M059J (cell line): ENCODE data around the gene ERCC6L2. TPM values are rescaled to one million over a fixed set of nuclear protein-coding genes. Genes with fewer than 3 reads are reported as not detected.

Experiments used
- DNase-seq: peaks from one replicate; pipeline ENCODE4 v3.0.0-alpha.2; 2012; ENCODE audit warnings: low read depth
- total RNA-seq: library from RNA; depleted of rRNA; stranded (reverse); fragments of >200 nt; shearing (Covaris generic); gene quantifications from 2 replicates; pipeline ENCODE4 v1.2.3, GENCODE V29; 2014; rRNA removed

The ERCC6L2 gene, protein sequence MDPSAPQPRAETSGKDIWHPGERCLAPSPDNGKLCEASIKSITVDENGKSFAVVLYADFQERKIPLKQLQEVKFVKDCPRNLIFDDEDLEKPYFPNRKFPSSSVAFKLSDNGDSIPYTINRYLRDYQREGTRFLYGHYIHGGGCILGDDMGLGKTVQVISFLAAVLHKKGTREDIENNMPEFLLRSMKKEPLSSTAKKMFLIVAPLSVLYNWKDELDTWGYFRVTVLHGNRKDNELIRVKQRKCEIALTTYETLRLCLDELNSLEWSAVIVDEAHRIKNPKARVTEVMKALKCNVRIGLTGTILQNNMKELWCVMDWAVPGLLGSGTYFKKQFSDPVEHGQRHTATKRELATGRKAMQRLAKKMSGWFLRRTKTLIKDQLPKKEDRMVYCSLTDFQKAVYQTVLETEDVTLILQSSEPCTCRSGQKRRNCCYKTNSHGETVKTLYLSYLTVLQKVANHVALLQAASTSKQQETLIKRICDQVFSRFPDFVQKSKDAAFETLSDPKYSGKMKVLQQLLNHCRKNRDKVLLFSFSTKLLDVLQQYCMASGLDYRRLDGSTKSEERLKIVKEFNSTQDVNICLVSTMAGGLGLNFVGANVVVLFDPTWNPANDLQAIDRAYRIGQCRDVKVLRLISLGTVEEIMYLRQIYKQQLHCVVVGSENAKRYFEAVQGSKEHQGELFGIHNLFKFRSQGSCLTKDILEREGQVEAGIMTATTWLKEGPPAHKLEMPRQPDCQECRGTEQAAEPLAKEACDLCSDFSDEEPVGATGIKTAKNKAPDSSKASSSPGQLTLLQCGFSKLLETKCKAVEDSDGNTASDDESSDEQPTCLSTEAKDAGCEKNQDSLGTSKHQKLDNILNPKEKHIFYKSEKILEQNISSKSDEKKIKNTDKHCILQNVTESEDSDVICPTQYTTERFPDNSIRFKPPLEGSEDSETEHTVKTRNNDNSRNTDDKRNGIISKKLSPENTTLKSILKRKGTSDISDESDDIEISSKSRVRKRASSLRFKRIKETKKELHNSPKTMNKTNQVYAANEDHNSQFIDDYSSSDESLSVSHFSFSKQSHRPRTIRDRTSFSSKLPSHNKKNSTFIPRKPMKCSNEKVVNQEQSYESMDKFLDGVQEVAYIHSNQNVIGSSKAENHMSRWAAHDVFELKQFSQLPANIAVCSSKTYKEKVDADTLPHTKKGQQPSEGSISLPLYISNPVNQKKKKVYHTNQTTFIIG (N-terminal part only)
- total RNA-seq: 31.5 and 70.3 TPM in 2 replicates

DNA sequence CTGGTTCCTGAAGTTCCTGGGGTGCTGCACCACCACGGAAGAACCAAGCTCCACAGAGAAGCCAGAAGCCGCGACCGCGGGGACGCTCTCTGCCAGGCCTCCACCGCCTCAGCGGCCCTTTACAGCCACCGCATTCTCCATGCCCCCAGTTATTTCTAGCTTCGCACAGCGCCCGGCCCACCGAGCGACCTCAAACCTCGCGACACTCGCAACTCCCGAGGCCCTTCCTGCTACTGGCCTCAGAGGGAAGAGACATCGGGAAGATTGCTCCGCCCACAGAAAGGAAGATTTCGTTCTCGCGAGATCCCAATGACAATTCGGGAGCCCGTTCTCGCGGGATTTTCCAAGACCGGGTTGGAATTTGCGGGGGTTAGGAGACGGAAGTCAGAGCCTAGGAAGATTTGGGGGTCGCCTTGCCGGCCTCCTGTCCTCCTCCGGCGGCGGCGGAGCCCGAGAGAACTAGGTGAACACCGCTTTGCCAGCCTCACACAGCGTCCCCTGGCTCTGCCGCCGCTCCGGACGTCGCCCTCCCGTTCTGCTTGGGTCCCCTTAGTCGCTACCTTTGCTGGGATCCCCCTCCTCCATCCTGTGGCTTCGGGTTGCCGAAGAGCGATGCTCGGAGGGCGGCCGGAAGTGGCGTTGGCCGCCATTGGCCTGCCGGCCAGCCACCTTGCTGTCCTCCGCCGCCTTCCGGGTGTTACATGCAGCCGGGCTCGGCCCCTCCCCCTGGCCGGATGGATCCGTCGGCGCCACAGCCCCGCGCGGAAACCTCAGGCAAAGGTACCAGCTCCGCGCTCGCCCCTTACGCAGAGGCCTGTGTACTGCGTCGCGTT, at the start of gene ERCC6L2:
ERCC6L2 (plus strand) TSS at position 387 of the 833 bp plus-strand sequence; CDS start at position 735, 348 bp downstream.
- peak; percentile 99 for DNase-seq

DNA sequence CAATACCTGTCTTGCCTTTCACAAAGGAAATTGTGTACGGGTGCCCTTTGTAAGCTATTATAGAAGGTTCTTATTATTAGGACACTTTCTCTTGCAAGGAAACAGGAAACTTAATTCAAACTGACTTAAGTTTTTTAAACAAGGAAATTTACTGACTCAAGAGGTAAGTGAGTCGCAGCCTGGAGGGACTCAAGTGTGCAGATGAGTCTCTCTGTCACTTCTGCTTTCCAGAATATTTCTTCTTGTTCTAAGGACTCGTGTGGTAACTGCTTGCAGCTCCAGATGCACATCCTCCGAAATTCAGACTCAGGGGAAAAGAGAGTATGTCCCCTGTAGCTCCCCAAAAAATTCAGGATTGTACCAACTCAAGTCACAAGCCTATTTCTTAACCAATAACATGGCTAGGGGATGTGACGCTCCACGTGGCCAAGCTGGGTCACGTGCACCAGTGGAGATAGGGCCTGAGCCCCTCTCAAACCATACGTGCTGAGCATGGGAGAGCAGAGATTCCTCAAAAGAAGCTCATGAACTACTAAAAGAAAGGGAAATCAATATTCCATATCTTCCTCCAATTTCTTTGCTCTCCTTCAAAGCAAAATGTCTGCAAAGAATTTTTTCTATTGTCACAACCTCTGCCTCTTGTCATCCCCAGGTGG, 49.2 kb upstream of the ERCC6L2 start:
- no peak for DNase-seq

DNA sequence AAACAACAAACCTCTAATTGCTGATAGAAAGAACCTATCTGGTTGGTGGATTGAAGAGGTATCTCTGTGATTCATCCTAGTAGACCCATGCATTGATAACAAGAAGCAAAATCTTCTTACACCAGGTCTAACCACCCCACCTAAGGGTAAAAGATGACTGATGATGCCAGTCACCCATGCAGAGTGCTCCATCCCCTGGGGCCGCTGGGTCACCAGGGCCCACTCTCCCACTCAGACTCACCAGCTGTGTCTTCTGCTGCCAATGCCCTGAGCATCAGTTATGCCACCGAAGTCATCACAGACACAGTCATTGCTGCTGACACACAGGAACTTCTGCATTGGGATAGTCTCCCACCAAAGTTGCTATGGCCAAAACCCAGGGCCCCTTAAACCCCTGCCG, 44.7 kb upstream of the ERCC6L2 start:
- no peak for DNase-seq

DNA sequence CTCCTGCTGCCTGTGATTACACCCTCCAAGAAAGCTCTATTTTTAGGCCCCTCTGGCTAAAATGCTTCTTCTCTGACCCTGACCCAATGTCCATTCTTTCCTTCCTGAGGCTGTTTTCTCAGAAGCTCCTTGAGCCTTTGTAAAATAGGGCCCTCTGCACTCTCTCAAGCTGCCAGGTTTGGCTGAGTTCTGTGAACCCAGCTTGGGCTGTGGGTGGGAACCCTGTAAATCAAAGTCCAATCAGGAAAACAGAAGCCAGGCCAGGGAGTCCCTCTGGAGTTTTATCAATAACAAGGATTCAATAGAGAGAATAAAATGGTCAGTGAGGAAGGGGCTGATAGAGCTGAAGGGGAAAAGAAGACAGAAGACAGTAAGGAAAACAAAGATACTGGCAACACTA, 43.7 kb upstream of the ERCC6L2 start:
- DNase-seq: no peak

DNA sequence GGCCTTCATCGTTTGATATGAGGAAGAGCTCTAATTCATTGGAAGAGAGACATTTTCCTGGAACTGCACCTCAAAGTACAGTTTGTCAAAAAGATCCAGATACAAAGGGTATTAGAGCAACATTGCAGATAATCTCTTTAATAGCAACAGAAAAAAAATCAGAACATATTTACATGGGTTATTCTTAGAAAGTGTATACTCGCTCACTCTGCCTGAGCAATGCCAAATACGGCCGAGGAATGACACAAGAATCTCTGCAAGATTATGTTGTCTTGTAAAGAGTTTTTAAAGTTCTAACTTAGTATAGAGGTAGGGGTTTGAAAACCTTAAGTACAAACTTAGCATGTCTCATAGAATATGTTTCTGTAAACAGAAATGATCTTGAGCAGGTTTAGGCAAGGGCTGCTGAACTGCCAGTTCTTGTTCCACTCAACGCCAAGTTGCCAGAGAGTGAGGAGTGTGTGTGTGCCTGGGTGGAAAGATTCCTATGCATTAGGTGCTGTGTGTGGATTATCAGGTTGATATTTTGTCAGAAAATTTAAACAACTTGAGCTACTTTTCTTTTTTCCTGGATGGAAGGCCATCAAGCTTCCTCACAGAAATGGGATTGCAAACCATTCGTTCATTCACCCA, 41.8 kb upstream of the ERCC6L2 start:
- DNase-seq: no peak

DNA sequence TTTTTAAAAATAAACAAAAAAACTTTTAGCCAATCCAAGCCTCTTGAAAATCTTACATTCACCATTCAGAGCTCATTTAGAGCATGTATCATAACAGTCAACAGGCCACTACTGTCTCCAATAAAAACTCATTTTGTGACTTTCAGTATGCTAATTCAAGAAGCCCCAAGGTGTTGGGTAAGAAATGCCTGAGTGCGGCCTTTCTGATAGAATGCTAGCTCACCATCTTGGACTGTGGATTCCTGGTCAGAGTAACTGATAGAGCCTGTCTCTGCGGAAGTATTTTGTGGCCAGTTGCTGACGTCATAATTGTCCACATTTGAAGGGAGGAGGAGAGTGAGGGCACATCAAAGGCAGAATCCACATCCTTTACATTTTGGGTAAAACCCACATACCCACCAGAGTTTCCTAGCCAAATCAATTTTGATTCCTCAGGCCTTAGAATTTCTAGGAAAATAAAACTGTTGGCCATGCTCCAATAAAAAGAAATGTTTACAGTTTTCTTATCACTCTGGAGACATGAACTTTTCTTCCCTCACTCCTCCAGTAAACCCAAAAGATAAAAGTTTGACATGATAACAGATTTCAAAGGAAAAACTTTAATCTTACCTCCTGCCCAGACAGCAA, 41.1 kb upstream of the ERCC6L2 start:
- DNase-seq: no peak

DNA sequence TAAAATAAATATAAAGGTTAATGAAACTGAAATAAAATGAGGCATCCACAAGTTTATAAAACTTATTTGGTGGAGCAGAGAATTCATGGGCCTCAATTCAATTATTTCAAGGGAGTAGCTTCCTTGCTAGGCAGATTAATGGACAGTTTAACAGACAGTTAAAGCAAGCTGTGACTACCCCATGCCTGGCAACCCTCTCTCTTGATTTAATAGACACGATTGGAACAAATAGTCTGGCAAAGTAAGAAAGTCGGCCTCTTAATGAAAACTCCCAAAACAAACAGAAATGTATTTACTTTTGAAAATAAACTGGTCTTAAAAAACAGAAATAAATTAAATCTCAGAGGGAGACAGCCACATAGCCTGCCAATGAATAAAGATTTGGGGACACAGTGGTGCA, 40.1 kb upstream of the ERCC6L2 start:
- no peak for DNase-seq

DNA sequence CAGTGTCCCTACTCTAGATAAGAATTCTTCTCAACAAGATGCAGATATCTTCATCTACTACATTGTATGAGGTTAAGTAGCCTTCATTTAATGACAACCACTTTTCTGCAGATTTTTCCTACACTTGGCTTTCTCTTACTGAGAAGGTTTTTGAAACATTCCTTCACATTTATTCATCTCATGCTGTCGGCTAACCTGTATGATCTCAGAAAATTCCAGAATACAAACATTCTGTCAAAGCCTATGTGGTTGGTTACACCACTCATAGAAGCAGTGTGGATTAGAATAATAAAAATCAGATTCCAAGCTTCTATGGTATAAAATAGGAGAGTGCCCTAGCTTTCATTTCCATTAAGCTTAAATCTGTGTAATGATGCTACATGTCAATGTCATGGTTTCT, 39.4 kb upstream of the ERCC6L2 start:
- DNase-seq: peak; percentile 54

DNA sequence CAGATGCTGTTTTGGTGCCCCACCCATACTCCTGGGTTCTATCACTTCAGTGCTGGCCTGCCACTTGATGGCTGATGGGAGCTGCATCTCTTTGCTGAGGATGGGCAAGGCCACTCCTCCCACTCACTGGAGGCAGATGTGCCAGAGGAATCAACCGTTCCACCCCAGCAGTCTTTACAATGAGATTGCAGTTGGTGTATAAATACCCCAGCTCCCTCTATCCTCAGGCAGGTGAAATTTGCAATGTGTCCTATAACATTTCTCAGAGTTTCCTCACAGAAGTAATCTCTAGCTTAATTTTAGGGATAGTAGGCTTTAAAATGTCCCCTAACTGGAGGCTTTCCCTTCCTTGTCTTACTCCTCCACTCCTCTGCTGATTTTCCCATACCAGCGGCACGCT, 36.5 kb upstream of the ERCC6L2 start:
- no peak for DNase-seq

DNA sequence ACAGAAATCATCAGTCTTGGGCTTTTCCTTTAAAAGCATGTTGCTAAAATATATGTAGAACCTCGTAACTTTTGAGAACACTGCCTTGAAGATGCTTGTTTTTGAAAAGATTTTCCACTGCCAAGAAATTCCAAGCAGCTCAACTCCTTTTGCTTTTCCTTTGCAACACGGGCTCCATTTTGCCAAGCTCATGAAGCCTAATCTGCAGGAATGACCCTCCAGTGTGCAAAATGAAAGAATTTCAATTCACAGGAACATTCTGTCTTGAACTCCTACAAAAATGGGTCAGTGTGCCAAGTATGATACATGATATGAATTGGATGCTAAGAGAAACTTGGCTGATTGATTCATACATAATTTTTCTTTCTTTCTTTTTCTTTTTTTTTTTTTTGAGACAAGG, 35.4 kb upstream of the ERCC6L2 start:
- DNase-seq: no peak

DNA sequence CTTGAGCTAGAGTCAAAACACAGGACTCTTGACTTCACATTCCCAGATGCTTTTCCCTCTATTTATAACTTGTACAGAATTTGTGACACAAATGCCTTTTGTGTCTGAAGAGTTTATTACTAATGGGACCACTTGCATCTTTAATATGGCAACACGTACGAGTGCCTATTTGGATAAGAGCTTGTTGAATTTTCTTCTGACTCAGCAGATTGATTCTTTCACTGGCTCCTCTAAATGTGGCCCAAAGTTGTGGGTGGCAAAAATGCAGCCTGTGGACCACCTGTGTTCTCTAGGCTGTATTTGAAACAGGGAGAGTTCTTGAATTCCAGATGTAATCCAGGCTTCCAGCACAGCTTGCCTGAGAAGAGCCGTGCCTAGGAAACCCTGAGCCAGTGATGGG, 34.1 kb upstream of the ERCC6L2 start:
- no peak for DNase-seq

DNA sequence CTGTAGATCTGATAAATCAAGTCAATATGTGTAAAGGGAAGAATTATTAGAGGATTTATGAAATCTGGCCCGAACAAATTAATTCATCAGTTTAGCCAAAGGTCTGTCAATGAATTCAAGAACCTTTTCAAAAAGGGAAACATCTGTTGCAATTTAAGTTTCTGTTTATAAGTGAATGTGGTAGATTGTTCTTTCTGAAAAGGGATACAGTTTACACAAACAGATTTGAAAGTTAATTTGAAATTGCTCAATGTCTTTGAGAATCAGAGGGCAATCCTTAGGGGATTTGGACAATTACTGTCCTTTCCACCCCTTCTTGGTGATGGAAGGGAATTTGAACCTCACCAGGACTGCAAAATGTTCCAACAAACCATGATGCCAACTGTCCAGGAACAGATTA, 29.7 kb upstream of the ERCC6L2 start:
- no peak for DNase-seq

DNA sequence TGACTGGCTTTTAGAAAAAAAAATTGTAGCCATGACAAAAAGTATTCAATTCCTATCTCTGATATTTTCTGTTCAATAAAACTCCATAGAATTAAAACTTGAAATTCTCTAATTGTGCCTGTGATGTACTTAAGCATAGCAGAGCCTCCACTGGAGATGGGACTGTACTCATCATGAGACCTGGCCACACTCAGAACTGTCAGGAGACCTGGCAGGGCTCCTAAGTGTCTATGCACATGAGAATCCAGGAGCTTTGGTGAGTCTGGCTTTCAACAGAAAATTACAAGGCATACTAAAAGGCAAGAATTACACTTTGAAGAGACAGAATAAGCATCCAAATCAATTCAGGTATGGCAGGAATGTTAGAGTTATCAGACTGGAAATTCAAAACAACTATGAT, 26.7 kb upstream of the ERCC6L2 start:
- DNase-seq: no peak

DNA sequence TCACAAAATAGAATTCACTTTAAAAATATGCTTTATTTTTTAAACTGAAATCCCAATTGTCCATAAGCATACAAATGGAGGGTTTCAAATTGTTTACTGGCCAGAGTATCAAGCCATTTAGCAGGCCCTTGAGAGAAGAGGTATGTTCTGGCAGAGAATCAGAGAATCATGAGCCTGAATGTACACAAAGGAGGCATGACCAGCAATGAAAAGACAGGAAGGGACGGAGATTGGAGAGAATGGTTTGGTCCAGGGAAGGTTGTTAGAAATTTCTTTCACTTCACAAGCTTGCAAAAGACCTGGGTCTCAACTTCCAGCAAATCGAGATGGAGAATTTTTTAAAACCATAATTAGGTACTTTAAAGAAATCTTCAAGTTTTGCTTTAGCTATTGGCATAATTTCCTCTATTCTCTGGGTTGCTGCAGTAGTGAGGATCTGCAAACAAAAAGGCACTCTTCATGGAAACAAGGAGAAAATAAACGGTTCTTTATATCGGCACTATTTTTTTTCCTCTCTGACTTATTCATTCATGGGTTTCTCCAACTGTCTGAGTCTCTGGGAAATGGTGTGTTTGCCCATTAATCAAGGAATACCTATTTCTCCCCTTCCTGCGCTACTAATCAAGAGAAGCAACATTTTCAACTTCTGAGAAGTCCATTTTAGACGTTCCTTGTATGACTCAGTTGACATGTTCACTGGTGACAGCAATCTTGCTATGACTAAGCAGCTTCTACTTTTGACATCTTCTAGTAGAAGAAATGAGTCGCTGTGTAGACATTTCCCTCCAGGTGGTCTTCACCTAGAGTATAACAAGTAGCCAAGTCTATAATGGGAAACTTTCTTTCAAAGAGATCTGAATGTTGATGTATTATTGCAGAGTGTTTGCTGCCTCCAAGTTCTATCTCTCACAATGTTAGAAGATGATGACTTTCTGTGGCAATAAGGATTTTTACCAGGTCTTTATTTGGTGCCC, 23.1 kb upstream of the ERCC6L2 start:
- DNase-seq: peak; percentile 77

DNA sequence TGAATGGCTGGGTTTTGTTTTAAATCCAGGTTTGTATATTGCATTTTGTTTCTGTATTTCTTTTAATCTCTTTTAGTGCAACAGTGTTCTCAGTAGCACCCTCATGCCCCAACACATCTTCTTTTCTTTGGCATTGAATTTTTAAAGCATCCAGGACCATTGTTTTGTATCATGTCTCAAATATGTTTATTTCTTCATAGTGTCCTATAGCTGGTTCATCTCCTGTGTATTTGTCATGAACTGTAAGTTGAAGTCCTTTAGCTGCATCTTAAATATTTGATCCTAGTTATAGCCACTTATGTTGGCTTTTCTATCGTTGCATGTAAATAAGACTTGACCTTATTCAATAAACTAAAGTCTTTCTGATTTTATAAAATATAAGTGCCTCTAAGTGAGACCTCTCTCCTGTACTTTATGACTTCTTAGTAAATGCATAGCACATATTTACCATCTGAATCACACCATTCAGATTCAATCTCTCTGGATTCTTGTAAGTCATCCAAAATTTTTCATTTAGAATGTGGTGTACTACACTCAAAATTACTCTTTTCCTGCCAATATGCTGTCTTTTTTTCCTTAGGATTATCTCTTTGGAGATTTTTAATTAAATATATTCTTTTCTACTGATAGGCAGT, 21.0 kb upstream of the ERCC6L2 start:
- DNase-seq: peak; percentile 66

DNA sequence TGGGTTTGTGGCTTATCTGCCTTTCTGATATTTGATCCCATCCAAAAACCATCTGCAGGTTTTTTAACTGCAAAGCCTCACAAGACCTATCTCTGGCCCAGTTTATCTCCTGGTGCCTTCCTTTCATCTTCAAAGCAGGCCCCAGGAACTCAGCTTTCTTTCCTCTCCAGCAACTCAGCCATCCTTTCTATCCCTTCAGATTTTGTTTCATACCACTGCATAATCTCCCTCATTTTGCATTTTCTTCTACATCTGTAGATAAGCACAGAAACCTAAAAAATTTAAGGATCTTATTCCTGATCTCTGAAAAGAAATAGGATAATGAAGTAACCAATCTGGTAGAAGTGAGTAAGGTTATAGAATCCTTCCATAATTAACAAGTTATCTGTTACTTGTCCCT, 19.5 kb upstream of the ERCC6L2 start:
- no peak for DNase-seq

DNA sequence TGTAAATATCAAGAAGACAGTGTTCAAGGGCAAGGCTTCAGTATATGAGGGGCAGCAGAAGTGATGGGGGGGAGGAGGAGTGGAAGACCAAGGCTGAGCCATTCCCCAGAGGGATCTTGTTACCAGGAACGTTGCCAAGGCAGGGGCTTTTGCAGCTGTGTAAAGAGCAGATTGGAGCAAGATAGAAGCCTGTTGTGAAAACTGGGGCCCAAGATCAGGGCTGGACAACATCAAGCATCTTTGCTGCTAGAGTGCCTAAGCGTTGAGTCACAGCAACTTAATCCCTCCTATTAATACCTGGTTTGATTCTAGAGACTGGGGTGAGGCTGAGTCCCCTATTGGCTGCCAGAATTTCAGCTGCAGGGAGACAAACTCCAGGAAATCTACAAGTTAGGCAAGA, 18.4 kb upstream of the ERCC6L2 start:
- peak; percentile 88 for DNase-seq

DNA sequence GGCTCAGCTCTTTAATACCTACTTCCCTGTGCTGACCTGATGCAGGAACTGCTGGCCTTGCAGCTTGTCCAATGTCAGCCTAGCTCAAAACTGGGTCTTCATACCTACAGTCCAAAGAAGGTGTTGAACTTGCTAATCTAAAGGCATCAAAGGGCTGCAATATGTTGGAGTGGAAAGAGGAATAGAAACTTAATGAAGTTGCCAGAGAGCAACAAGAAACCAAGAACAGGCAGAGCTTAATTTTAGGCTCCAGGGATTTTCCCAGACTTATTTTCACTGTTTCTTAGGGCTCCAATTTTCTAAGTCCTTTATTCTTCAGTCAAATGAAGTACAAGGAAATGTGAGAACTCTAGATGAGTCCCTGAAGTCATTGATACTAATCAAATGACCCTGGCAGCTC, 17.6 kb upstream of the ERCC6L2 start:
- no peak for DNase-seq
